Mononuclear cell (primary cell): ENCODE data around the gene METRN. TPM values are rescaled to one million over a fixed set of nuclear protein-coding genes. Genes with fewer than 3 reads are reported as not detected.

ENCODE experiments used
- H3K27me3 ChIP-seq: 2 replicates; pipeline ENCODE4 v1.6.0; 2011; ENCODE audit warnings: low read length, control low read depth; ENCODE audit not compliant: insufficient read depth
- H3K4me1 ChIP-seq: 2 replicates; pipeline ENCODE4 v1.5.1; 2011; ENCODE audit warnings: mild to moderate bottlenecking, low read length, control low read depth; ENCODE audit not compliant: insufficient read depth
- H3K4me3 ChIP-seq: 2 replicates; pipeline ENCODE4 v1.5.1; 2011; ENCODE audit warnings: mild to moderate bottlenecking, low read length, moderate library complexity
- H3K9me3 ChIP-seq: 2 replicates; pipeline ENCODE4 v1.5.1; 2011; ENCODE audit warnings: low read depth, mild to moderate bottlenecking, control low read depth, low read length
- total RNA-seq: library from RNA; depleted of rRNA; stranded (reverse); fragments of >200 nt; gene quantifications from one replicate; pipeline ENCODE4 v1.2.3, GENCODE V29; 2012

The METRN gene
- total RNA-seq, 1 donor, result 4.8 TPM

DNA sequence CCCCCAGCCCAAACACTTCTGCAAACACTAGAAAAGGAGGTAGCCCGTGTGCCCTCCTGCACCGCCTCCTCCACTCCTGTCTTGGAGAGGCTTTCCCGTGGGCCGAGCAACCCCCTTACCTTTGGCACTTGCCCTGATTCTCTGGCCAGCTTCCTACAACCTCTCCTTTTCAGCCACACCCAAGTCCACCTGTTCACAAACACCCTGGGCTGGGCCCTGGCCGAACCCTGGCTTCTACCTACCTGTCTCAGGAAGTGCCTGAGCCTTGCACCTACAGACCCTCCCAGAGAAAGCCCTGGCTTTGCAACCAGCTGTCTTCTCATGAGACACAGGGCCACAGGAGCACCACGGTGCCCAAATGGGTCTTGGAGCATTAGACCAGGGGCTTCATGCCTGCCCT lies 4.0 kb downstream of the METRN start:
- Histone ChIP-seq H3K9me3 (no peaks in the 10 kb centered on the region), H3K4me1 (peaks cover 45% of the 10 kb centered on the region), H3K27me3 (peaks cover 9% of the 10 kb centered on the region), H3K4me3 (no peak overlapping the region)

DNA sequence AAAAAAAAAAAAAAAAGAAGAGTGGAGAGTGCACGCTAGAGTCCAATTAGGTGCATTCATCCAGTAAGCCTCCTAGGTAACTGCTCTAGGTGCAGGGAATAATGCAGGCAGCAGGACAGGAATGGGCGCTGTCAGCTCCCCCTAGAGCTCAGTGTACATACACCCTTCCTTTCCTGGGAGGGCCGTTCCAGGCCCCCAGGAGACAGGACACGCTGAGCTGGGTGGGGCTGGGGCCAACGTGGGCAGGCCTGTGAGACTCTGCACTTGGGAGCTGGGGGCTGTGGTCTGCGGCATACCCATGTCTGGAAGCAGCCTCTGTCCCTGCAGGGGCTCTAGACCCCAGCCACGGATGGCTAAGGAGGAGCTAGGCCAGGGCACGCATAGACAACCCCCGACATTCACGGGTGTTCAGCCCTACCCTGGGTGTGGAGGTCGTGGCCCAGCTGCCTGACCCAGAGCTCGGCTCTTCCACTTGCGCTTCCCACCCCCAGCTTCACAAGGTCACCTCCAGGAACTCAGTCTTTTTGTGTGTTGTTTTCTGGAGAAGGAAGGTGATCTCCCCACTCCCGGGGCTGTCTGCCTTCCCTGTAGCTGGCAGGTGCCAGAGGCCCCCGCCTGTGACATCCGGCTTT lies 5.0 kb downstream of the METRN start:
- H3K4me3 ChIP-seq, result peak overlapping the region; percentile 56
- H3K4me1 ChIP-seq, result peaks cover 40% of the 10 kb centered on the region

DNA sequence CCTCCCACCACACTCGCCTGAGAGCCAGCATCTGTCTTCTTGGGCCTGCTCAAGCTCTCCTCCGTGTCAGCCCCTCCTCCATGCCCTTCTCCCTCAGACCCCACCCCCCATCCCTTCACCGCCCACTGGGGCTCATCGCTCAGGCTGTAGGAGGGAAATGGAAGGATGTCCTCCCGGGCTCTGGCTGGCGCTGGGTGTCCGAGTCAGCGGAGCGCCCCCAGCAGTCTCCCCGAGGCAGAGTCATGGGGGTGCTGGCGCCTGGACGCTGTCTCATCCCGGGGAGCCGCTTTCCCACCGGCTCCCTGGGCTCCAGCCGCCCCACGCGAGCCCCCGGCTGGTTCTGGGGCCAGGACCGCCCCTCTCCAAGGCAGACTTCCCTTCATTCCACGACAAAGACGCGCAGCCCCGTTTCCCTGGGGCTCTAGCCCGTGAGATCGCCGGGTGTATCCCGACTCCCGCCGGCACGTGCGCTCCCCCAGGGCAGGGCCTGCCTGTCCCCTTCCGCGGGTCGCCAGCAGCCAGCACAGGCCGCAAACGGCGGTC lies 5.6 kb downstream of the METRN start:
- H3K9me3 ChIP-seq, result no peaks in the 10 kb centered on the region
- H3K4me3 ChIP-seq, result peak overlapping the region; percentile 56
- H3K27me3 ChIP-seq, result peaks cover 9% of the 10 kb centered on the region
- H3K4me1 ChIP-seq, result peaks cover 36% of the 10 kb centered on the region

More for the DNA sequence above, 5.0 kb downstream of the METRN start:
- Histone ChIP-seq H3K9me3 (no peaks in the 10 kb centered on the region), H3K27me3 (peaks cover 9% of the 10 kb centered on the region)

DNA sequence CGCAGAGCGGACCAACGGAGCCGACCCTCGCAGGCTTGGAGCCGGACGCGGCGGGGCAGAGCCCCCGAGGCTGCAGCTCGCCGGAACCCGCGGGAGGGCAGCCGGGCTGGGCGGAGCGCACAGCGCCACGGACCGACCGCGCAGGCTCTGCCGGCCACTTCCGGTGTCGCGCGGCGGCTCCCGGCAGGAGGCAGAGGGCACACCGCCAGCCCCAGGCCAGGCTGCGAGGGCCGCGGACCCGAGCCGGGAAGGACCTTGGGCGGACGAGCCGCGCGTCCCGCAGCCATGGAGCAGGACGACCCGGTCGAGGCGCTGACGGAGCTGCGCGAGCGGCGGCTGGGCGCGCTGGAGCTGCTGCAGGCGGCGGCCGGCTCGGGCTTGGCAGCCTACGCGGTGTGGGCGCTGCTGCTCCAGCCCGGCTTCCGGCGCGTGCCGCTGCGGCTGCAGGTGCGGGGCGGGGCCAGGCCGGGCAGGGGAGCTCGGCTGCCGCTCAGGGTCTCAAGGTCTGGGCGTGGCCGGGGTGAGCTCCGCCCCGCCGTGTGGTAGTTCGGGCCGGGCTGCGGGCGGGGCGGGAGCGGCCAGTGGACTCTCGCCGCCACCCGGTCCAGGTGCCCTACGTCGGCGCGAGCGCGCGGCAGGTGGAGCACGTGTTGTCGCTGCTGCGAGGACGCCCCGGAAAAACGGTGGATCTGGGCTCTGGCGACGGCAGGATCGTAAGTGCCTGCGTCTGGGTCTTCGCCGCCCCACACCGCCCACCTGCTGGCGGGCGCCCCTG lies 6.3 kb downstream of the METRN start, which contains the start of gene ANTKMT:
ANTKMT (plus strand) TSS at position 157 of the 775 bp plus-strand sequence; CDS start at position 286, 129 bp downstream.
- H3K4me3 ChIP-seq, result peak within 1 kb of the TSS; percentile 56
- H3K4me1 ChIP-seq, result peaks cover 30% of the 10 kb centered on the region
- peaks cover 9% of the 10 kb centered on the region for H3K27me3 ChIP-seq
- no peaks in the 10 kb centered on the region for H3K9me3 ChIP-seq

DNA sequence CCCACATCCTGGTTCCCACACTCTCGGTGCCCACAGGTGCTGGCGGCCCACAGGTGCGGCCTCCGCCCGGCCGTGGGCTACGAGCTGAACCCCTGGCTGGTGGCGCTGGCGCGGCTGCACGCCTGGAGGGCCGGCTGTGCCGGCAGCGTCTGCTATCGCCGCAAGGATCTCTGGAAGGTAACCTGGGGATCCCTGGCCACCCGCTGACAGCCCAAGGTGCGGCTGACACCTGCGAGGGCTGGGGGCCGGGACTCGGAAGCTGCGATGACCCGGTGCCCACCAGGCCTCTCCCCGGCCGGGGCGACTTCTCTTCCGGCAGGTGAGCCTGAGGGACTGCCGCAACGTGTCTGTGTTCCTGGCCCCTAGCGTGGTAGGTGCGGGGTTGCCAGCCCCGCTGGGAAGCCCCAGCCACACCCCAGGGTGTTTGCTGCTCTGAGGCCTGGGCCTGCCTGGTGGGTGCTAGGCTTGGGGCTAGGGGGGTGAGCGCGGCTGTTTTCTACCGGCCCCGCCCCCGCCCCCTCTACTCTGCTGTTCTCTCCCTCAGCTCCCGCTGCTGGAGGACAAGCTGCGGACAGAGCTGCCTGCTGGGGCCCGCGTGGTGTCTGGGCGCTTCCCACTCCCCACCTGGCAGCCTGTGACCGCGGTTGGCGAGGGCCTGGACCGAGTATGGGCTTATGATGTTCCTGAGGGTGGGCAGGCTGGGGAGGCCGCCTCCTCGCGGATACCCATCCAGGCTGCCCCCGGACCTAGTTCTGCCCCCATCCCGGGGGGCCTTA lies 7.0 kb downstream of the METRN start:
- H3K27me3 ChIP-seq, result peaks cover 2% of the 10 kb centered on the region
- no peaks in the 10 kb centered on the region for H3K9me3 ChIP-seq
- peak overlapping the region; percentile 56 for H3K4me3 ChIP-seq
- peaks cover 32% of the 10 kb centered on the region for H3K4me1 ChIP-seq

DNA sequence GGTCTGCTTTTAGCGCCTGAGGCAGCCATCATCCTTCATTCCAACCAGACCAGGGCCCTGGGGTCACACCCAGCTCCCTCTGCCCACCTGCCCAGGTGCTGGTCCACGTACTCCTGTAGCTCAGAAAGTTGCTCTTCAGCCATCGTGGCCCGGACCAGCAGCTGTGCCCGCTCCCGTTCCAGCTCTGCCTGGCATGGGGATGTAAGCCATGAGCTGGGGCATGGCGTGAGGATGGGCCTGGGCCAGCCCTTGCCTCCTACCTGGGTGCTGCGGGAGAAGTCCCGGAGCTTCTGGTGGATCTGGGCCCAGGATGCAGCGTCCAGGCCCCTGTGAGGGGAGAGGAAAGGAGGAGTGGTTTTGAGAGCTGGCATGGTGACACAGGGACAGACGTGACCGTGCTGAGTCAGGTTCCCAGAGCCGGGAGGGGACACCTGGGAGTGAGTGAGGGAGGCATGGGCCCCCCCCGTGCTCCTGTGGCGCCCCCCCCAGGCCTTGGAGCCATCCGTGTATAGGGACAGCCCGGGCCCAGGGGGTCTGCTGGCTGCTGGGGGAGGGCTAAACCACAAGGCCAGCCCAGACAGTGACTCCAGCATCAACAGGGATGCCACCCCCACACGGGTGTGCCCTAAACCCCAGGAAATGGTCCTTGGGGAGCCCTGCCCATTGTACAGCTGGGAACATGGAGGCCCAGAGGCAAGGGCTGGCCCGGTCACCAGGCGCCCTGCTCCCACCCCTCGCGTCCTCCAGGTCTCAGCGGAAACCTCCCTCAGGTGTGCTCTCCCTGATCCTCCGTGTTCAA lies 8.1 kb downstream of the METRN start:
- H3K4me3 ChIP-seq, result no peak overlapping the region
- H3K9me3 ChIP-seq, result no peaks in the 10 kb centered on the region
- peaks cover 39% of the 10 kb centered on the region for H3K4me1 ChIP-seq
- H3K27me3 ChIP-seq, result peaks cover 2% of the 10 kb centered on the region

DNA sequence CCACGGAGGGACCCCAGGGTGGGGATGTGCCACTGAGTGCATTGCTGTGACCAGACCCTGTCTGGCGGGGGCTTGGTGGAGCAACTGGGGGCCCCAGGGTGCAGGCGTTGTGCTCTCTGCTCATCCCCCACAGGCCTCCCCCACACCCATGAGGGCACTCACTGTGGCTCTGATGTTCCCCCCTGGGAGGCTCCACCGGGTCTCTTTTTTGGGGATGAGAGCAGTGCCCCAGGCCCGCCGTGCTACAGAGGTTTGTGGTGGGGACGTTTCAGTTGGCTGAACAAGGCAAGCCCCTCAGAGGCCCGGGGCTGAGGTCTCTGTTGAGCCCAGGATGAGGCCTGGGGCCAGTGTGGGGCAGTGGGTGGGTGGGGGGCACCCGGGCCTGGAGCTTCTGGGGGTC lies 8.8 kb downstream of the METRN start:
- Histone ChIP-seq H3K4me1 (peaks cover 42% of the 10 kb centered on the region), H3K4me3 (no peak overlapping the region), H3K27me3 (peaks cover 2% of the 10 kb centered on the region), H3K9me3 (no peaks in the 10 kb centered on the region)

DNA sequence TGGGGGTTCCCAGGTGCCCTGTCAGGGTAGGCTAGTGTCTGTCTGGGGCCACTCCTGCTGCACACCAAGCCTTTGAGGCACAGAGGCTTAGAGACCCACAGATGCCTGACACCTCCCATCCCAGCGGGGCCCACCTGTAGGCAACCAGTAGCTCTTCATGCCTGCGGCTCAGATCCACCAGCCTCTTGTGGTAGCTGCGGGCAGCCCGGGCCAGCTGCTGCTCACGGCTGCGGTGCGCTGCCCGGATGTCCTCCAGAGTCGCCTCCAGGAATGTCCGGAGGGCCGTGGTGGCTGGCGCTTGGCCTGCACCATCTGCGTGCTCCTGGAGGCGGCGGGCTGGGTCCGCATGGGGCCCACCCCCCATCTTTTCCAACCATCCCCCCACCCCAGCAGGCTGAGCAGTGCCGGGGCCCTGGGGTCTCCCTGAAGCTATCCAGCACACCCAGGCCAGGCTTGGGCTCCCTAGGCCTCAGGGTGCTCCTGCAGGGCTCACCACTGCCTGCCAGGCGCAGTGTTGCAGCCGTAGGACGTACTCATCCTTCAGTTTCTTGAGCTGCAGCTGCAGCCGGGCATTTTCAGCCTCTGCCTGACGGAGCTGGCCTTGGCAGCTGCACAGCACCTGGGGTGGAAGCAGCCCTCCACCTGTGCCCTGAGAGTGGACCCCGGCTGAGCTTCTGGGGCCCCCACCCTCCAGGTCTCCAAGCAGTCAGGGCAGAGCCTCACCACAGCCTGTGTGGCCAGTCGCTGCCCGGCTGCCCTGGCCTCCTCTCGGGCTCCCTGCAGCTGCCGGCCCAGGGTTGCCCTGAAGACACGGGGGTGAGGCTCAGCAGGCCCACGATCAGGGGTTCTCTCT lies 9.5 kb downstream of the METRN start:
- H3K27me3 ChIP-seq, result peaks cover 2% of the 10 kb centered on the region
- H3K9me3 ChIP-seq, result no peaks in the 10 kb centered on the region
- peaks cover 38% of the 10 kb centered on the region for H3K4me1 ChIP-seq
- no peak overlapping the region for H3K4me3 ChIP-seq

DNA sequence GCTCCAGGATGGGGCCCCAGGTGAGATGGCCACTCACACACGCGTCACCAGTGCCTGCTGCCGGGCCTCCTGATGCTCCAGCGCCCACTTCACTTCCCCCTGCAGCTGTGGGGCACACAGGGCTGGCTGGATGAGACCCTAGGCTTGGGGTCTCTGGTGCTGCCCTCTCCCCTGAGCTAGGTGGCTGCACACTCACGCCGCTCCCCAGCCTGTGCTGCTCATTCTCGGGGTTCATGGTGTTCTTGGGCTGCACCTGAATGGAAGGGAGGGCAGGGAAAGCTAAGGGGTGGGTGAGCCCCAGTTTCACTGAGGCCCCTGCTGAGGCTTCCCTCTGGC lies 10.1 kb downstream of the METRN start:
- H3K27me3 ChIP-seq, result peaks cover 2% of the 10 kb centered on the region
- peaks cover 32% of the 10 kb centered on the region for H3K4me1 ChIP-seq
- H3K9me3 ChIP-seq, result no peaks in the 10 kb centered on the region
- H3K4me3 ChIP-seq, result no peak overlapping the region

DNA sequence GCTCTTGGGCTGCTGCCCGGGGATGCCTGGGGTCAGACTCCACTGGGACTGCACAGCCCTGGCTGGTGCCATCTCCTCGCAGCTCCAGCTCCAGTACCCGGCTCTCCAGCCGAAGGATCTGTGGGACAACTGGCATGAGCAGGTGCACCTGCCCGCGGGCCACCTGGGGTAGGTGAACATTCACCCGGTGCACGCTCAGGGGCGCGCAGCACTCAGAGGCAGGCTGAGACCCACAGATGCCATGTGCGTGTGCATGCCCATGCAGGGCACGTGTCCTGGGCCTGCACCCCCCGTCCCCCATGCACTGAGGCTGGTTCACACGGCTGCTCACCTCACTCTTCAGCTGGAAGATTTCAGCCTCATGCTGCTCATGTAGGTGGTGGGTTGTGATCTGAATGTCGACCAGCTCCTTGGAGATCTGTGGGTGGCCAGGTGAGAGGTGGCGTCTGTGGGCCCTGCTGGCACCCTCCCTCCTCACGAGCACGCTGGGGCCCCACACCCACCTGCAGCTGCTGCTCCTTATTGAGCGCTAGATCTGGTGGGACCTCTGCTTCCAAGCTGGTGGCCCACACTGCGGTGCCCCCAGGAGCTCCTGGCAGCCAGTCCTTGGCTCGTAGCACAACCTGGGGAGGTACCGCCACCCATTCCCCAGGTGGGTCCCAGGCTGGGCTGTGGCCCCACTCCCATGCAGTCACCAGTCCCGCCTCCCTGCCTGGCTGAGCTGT lies 10.7 kb downstream of the METRN start:
- H3K27me3 ChIP-seq, result peaks cover 2% of the 10 kb centered on the region
- no peak overlapping the region for H3K4me3 ChIP-seq
- no peaks in the 10 kb centered on the region for H3K9me3 ChIP-seq
- peaks cover 25% of the 10 kb centered on the region for H3K4me1 ChIP-seq

DNA sequence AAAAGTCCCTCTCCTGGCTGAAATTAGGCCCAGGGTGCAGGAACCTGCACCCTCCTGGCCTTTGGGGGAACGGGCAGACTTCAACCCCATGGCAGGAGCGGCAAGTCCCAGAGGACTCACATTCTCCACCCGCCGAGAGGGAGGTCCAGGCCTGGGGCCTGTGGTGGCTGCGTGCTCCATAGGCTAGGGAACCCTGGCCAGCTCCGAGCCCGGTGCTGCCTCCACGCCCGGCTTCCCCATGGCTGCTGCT lies 11.2 kb downstream of the METRN start:
- H3K27me3 ChIP-seq, result peaks cover 2% of the 10 kb centered on the region
- peaks cover 25% of the 10 kb centered on the region for H3K4me1 ChIP-seq
- H3K4me3 ChIP-seq, result no peak overlapping the region
- no peaks in the 10 kb centered on the region for H3K9me3 ChIP-seq

DNA sequence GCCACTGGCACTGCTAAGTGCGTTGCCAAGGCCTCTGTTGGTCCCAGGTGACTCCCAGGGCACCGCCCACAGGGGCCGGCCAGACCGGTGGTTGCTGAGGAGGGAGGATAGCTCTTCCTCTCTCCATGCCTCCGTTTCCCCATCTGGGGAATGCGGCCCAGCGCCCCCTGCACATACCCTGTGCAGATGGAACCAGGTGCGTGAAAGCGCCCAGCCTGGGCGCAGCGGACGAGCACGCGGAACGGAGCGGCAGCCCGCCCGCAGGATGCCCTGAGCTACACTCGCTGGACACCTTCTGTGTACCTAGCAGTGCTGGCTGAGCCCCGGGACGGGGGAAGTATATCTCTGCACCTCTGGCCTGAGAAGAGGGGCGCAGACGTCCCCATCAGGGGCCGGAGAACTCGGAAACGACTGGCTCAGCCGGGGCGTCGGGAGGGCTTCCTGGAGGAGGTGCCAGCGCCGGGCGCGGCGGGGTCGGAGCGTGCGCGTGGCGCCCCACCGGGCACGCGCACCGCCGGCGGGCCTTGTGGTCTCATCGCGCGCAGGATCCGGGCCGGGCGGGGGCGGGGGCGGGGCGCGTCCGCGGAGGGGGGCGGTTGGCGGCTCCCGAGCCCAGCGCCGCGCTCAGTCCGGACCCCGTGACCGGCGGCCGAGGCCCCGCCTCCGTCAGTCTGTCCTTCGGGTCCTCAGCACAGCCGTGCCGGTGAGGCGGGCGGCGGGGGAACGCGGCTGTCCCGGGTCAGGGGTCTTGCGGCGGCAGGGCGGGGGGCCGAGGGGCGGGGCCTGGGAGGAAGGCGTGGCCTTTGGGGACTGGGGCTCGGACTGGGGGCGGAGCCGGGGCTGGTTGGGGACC lies 11.7 kb downstream of the METRN start, which contains the start of the genes CCDC78 and HAGHL:
CCDC78 (minus strand) TSS at position 6 of the 853 bp plus-strand sequence. CDS start 76 bp downstream, outside the sequence.
HAGHL (plus strand) TSS at position 669 of the 853 bp plus-strand sequence. CDS start 404 bp downstream, outside the sequence.
- H3K27me3 ChIP-seq, result peaks cover 2% of the 10 kb centered on the region
- H3K9me3 ChIP-seq, result no peaks in the 10 kb centered on the region
- peak within 1 kb of the TSS; percentile 39 for H3K4me3 ChIP-seq
- peaks cover 20% of the 10 kb centered on the region for H3K4me1 ChIP-seq
